NOMO-1 treated with DMSO at 0.1 percent for 48 hours (cell line): ENCODE measurements around the gene KRTAP10-5.
"Not testable (repeated sequence)": the region's sequence is repeated elsewhere in the genome, so short reads cannot be mapped to it uniquely, and the experiment has no call there.

Source experiments
- DNase-seq: peaks from one replicate; lab custom pipeline; 2025; ENCODE audit not compliant: unreplicated experiment; lab: John Stamatoyannopoulos, UW

The KRTAP10-5 gene

DNA sequence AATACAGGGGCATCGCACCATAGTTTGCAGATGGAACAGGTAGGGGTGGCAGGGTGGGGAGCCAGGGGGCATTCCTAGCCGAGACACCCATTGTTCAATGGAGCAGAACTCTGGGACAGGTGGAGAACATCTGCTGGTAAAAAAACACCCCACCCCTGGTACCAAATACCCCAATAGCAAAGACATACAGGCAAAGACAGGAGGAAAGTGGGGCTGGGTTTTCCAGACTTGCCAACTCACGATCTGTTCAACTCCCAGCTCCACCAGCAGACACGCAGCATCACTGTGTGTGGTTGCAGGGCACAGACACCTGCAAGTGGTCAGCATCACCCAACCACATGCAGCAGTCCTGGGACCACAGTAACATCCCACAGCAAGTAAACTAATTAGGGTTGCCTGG lies 31.1 kb upstream of the KRTAP10-5 start:
- no peak for DNase-seq

GRCh38 chr21:44610157-44610843 lies 29.9 kb upstream of the KRTAP10-5 start:
- not testable (repeated sequence) for DNase-seq

DNA sequence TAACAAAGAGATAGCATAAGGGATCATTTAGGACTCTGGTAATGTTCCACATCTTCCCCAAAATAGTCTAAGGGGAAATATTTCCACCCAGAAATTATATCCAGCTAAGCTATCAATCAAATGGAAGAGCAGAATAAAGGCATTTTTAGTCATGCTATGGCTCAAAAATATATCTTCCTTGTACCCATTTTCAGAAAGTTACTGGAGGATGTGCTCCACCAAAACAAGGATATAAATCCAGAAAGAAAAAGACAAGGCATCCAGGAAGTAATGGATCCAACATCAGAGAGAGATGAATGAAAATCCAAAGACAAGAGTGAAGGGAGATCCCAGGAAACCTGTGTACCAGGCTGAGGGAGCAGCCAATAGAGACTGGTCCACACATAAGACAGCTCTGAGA lies 28.8 kb upstream of the KRTAP10-5 start:
- DNase-seq: no peak

GRCh38 chr21:44606495-44606894 lies 26.1 kb upstream of the KRTAP10-5 start:
- no peak for DNase-seq

GRCh38 chr21:44603911-44604310 lies 23.5 kb upstream of the KRTAP10-5 start:
- DNase-seq: no peak

DNA sequence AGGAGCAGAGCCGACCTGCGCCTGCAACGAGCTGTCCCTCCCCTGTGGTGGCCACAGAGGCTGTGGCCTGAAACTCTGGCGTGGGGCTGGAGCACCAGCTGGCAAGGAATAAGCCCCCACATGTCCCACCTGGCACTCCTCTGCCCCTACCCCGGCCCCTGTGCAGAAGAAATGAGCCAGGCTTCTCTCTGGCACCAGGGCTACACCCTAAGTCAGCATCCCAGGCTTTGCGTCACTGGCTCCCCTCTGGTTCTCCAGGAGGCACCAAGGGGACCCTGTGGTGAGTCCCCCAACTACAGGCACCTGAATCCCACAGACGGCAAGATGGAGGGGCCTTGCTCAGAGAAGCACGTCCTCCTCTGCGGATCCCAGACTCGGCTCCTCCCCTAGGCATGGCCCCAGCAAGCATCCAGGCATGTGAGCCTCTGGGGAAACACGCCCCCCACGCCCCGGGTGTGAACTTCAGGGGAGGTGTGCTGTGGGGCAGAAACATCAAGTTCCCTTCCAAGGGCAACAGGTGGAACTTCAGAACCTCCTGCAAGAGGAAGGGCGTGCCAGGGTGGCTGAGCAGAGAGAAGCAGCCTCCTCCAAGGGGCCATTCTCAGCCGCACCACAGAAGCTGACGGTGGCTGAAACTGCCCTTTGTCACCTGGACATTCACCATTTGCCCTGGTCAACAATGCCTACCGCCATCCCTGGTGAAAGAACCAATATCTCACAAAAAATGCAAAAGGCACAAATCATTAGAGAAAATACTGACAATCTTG lies 22.9 kb upstream of the KRTAP10-5 start:
- DNase-seq: no peak

DNA sequence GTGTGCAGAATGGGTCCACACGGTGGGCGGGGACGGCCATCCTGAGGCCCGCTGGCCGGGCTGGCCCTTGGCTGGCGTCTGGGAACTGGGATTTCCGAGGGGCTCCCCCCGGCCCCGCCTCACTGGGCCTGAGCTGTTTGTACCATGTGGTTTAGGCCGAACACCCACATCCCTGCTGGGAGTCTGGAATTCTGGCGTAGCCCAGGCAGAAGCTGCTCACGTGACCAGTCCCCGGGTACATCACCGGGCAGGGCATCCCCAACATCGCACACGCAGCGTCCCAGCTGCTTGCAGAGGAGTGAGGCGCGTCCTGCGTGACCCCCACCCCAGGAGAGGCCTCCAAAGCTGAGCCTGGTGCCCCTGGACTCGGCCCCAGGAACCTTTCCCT lies 22.1 kb upstream of the KRTAP10-5 start:
- no peak for DNase-seq

DNA sequence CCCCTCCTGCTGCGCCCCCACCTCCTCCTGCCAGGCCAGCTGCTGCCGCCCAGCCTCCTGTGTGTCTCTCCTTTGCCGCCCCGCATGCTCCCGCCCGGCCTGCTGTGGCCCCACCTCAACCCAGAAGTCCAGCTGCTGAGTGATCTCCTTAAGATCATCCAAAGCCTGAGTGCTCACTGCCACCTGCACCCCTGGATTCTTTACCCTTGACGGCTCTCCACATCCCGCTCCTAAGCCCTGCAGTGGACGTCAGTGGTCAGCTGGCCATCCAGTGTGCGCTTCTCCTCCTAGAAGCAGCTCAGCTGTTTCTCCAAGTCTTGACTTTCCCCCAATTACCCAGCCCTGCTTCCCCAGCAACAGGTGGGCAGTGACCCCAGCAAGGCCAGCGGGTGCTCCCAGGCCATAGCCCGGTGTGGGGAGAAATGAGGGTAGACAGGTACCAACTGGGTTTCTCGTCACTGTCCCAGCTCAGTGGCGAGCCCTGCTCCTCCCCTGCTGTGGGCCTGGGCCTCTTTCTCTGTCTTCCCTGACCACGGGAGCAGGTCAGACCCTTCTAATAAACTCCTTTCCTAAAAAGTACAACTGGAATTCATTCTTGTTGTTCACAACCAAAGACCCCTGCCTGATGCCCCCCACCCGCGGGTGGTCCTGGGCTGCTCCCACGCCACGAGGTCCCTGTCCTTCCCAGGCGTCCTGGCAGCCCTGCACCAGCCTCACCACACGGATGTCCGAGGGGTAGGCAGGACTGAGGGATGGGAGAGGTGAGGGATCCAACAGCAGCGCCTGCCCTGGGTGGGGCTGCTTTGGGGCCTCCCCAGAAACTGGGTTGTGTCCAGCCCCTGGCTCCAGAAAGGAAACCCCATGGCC lies 21.4 kb upstream of the KRTAP10-5 start:
- DNase-seq: no peak

DNA sequence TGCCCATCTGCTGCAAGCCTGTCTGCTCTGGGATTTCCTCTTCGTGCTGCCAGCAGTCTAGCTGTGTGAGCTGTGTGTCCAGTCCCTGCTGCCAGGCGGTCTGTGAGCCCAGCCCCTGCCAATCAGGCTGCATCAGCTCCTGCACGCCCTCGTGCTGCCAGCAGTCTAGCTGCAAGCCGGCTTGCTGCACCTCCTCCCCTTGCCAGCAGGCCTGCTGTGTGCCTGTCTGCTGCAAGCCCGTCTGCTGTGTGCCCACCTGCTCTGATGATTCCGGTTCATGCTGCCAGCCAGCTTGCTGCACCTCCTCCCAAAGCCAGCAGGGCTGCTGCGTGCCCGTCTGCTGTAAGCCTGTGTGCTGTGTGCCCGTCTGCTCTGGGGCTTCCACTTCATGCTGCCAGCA lies 20.7 kb upstream of the KRTAP10-5 start:
- DNase-seq: not testable (repeated sequence)

DNA sequence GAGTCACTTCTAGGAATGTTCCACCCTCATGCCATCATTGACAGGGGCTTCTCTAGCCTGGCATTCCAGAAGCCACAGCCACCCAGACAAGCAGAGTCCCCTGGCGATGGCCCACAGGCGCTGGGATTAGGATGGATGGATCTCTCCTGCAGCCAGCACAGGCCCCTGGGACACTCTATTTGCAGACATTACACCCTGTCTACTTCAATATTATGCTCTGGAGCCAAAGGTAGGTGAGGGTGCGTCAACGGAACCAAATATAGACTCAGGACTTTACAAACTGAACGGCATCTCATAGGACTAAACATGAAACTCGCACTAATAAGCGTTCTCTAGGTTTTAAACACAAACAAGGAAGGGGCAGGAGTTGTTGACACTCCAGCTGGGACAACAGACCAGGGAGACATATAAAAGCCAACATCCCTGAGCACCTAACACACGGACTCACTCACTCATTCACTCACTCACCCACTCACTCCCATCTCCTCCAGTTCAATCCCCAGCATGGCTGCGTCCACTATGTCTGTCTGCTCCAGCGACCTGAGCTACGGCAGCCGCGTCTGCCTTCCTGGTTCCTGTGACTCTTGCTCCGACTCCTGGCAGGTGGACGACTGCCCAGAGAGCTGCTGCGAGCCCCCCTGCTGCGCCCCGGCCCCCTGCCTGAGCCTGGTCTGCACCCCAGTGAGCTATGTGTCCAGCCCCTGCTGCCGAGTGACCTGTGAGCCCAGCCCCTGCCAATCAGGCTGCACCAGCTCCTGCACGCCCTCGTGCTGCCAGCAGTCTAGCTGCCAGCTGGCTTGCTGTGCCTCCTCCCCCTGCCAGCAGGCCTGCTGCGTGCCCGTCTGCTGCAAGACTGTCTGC lies 19.9 kb upstream of the KRTAP10-5 start, which contains the start of gene KRTAP10-7:
KRTAP10-7 (plus strand) TSS at position 480 of the 861 bp plus-strand sequence; CDS start at position 505, 25 bp downstream.
- DNase-seq: not testable (repeated sequence)

GRCh38 chr21:44599264-44600029 lies 19.0 kb upstream of the KRTAP10-5 start:
- DNase-seq: no peak

DNA sequence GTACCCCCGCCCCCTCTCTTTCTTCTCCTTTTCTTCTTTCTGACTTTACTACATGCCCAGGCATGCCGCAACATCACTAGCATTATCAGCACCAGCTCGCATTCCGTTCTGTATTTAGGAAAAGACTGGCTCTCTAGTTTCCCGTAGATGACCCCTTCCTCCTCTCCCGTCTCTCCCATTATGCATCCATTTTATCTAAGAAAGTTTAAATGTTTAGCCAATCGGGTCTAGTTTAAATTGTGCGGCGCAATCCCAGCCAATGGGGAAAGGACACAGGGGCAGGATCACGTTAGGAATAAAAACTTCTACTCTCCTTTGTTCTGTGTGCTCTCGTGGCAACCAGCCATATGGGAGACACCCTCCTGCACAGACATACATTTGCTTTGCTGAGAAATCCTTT lies 17.7 kb upstream of the KRTAP10-5 start:
- DNase-seq: no peak

DNA sequence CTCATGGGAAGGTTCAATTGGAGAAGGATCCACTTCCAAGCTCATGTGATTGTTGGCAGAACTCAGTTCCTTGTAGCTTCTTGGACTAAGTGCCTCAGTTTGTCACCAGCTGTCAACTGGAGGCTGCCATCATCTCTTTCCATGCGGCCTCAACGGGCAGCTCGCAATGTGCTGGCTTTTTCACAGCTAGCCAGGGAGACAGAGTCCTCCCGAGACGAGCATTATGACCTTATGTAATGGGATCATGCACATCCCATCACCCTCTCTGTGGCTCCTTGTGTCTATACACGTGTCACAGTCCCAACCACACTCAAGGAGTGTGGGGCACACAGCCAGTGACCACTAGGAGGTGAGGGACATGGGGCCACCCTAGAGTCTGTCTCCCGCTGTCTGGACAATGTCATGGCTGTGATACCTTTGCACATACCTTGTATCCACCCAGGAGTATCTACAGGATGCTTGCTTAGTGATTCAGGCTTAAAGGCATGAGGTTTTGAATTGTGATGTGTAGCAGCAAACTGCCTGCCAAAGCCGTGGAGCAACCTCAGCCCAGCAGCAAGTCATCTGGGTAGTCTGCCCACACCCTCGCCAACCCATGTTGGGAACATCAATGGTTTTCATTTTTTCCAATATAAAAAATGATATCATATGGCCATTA lies 15.8 kb upstream of the KRTAP10-5 start:
- DNase-seq: no peak

DNA sequence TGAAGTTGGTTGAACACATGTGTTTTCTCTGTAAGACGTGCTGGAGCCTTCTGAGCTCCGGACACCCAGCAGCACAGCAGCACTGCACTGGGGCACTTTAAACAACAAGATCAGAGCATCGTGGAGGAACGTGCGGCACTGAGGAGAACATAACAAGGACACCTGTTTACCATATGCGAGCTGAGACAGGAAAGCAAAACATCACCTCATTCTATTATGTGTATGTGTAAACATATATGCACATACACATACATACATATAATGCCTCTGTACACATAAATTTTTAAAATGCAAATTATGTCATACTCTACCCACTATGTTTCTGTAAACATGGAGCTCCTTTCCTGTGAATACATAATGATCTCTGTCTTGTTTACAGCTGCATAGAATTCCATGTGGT lies 15.1 kb upstream of the KRTAP10-5 start:
- DNase-seq: no peak

- no peak for DNase-seq
Observed at GRCh38 chr21:44594406-44594916, 14.1 kb upstream of the KRTAP10-5 start.

GRCh38 chr21:44593598-44594405 lies 13.4 kb upstream of the KRTAP10-5 start:
- no peak for DNase-seq

GRCh38 chr21:44592446-44593311 lies 12.3 kb upstream of the KRTAP10-5 start, which contains the start of gene KRTAP10-6:
TSS of gene KRTAP10-6 (minus strand) at chr21:44592505. CDS start at chr21:44592484, 21 bp downstream.
- DNase-seq: no peak
